Hepatocyte (in vitro differentiated cells): ENCODE data around the gene WDR91.

ENCODE experiments used
- EZH2 ChIP-seq: fragments of 200-600 bp; sonication (generic); IDR thresholded peaks from 2 replicates; pipeline ENCODE4 v1.6.1; 2016; ENCODE audit warnings: antibody characterized with exemption, mild to moderate bottlenecking, borderline replicate concordance
- TF ChIP-seq, protein P1 (sequence below): fragments of 200-600 bp; sonication (generic); IDR thresholded peaks from 2 replicates; pipeline ENCODE4 v1.5.1; 2016; ENCODE audit warnings: antibody characterized with exemption, mild to moderate bottlenecking; ENCODE audit not compliant: poor library complexity

DNA sequence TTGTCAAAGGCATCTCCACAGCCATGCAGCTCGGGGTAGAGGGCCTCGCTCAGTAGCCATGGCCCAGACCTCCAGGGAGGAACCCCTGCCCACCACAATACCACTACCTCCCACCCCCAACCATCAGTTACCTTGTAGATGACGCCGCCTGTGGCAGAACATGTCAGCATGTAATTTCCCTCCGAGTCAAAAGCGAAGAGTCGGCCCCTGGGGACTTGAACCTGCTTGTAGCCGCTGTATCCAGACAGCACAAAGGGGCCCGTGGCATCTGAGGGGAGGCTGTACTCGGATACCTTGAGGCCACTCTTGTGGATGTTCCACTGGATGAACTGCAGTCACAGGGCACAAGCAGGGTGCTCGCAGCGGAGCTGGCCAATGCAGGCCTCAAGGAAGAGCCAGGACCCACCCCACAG lies 24.5 kb downstream of the WDR91 start:
- TF ChIP-seq, protein P1, sequence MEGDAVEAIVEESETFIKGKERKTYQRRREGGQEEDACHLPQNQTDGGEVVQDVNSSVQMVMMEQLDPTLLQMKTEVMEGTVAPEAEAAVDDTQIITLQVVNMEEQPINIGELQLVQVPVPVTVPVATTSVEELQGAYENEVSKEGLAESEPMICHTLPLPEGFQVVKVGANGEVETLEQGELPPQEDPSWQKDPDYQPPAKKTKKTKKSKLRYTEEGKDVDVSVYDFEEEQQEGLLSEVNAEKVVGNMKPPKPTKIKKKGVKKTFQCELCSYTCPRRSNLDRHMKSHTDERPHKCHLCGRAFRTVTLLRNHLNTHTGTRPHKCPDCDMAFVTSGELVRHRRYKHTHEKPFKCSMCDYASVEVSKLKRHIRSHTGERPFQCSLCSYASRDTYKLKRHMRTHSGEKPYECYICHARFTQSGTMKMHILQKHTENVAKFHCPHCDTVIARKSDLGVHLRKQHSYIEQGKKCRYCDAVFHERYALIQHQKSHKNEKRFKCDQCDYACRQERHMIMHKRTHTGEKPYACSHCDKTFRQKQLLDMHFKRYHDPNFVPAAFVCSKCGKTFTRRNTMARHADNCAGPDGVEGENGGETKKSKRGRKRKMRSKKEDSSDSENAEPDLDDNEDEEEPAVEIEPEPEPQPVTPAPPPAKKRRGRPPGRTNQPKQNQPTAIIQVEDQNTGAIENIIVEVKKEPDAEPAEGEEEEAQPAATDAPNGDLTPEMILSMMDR, result no peak
- no peak for TF ChIP-seq EZH2
